ENCODE results near the gene CDKL2. TPM values are rescaled to one million over a fixed set of nuclear protein-coding genes. Genes with fewer than 3 reads are reported as not detected.
A peak's percentile ranks its signal among the peaks of the same experiment; 100 is the strongest.

Gene CDKL2
- total RNA-seq, 2 donors from 2014 or later: 1.6 to 4.6 TPM

- TF ChIP-seq POLR2A (IDR thresholded peaks at IDR 0.05): no peak
- TF ChIP-seq CTCF (IDR thresholded peaks at IDR 0.05): no peak
- Histone ChIP-seq H3K27ac (no peak overlapping the region), H3K4me3 (no peak overlapping the region), H3K27me3 (no peaks in the 10 kb centered on the region), H3K9me3 (no peaks in the 10 kb centered on the region), H3K4me1 (no peaks in the 10 kb centered on the region), H3K36me3 (replicated peaks in 1 of 2; ENCODE audit: insufficient read depth in 1 of 2, low read depth in 2 of 2) (no peaks in the 10 kb centered on the region)
- no peak for ATAC-seq
- intact Hi-C loops (cut with DNase I): no loop called here
- 77 to 84% methylated on average over 3 of the region's 3 CpGs for WGBS, 2 donors
- no peak for DNase-seq
These were observed 31.9 kb downstream of the CDKL2 start for GRCh38 chr4:75598390-75598789.

- no peaks in the 10 kb centered on the region for H3K9me3 ChIP-seq
- intact Hi-C loops (cut with DNase I): no loop called here
- TF ChIP-seq CTCF (IDR thresholded peaks at IDR 0.05): no peak
- TF ChIP-seq POLR2A (IDR thresholded peaks at IDR 0.05): no peak
- H3K4me3 ChIP-seq: no peak overlapping the region
- no peak for DNase-seq
- 67 to 77% methylated on average over 3 of the region's 3 CpGs for WGBS, 2 donors
- H3K36me3 ChIP-seq (replicated peaks in 1 of 2; ENCODE audit: insufficient read depth in 1 of 2, low read depth in 2 of 2): no peaks in the 10 kb centered on the region
- ATAC-seq: no peak
- no peaks in the 10 kb centered on the region for H3K27me3 ChIP-seq
- no peak overlapping the region for H3K27ac ChIP-seq
- no peaks in the 10 kb centered on the region for H3K4me1 ChIP-seq
These were observed 34.3 kb downstream of the CDKL2 start for GRCh38 chr4:75596061-75596460.

- H3K36me3 ChIP-seq (replicated peaks in 1 of 2; ENCODE audit: insufficient read depth in 1 of 2, low read depth in 2 of 2): no peaks in the 10 kb centered on the region
- 57 to 73% methylated on average over 1 of the region's 1 CpG for WGBS, 2 donors
- H3K27ac ChIP-seq: no peak overlapping the region
- intact Hi-C loops (cut with DNase I): no loop called here
- H3K9me3 ChIP-seq: no peaks in the 10 kb centered on the region
- no peaks in the 10 kb centered on the region for H3K27me3 ChIP-seq
- no peaks in the 10 kb centered on the region for H3K4me1 ChIP-seq
- no peak for DNase-seq
- TF ChIP-seq CTCF (IDR thresholded peaks at IDR 0.05) (no peak), POLR2A (IDR thresholded peaks at IDR 0.05) (no peak)
- ATAC-seq: no peak
- no peak overlapping the region for H3K4me3 ChIP-seq
These were observed 36.9 kb downstream of the CDKL2 start for GRCh38 chr4:75593393-75593792.

GRCh38 chr4:75584067-75584466 is 46.3 kb downstream of the CDKL2 start:
- TF ChIP-seq CTCF (IDR thresholded peaks at IDR 0.05) (no peak), POLR2A (IDR thresholded peaks at IDR 0.05) (no peak)
- peak in 2 of 4 donors; percentile 11 to 29 for DNase-seq
- no peaks in the 10 kb centered on the region for H3K4me1 ChIP-seq
- H3K4me3 ChIP-seq: no peak overlapping the region
- no peak overlapping the region for H3K27ac ChIP-seq
- no peaks in the 10 kb centered on the region for H3K9me3 ChIP-seq
- no peaks in the 10 kb centered on the region for H3K36me3 ChIP-seq (replicated peaks in 1 of 2; ENCODE audit: insufficient read depth in 1 of 2, low read depth in 2 of 2)
- H3K27me3 ChIP-seq: no peaks in the 10 kb centered on the region
- no peak for ATAC-seq
- 78 to 87% methylated on average over 2 of the region's 2 CpGs for WGBS, 2 donors
- intact Hi-C loops (cut with DNase I): no loop called here

GRCh38 chr4:75567725-75568124 is 62.6 kb downstream of the CDKL2 start:
- no peak for DNase-seq
- intact Hi-C loops (cut with DNase I): no loop called here
- 81 to 83% methylated on average over 2 of the region's 2 CpGs for WGBS, 2 donors
- TF ChIP-seq CTCF (IDR thresholded peaks at IDR 0.05): no peak
- no peak for TF ChIP-seq POLR2A (IDR thresholded peaks at IDR 0.05)
- H3K27me3 ChIP-seq: no peaks in the 10 kb centered on the region
- H3K36me3 ChIP-seq (replicated peaks in 1 of 2; ENCODE audit: insufficient read depth in 1 of 2, low read depth in 2 of 2): no peaks in the 10 kb centered on the region
- H3K27ac ChIP-seq: no peak overlapping the region
- no peak overlapping the region for H3K4me3 ChIP-seq
- H3K4me1 ChIP-seq: no peaks in the 10 kb centered on the region
- H3K9me3 ChIP-seq: no peaks in the 10 kb centered on the region
- no peak for ATAC-seq

Data from body of pancreas (tissue), 4 donors.